Measurements from ENCODE around the gene CHRNG. TPM values are rescaled to one million over a fixed set of nuclear protein-coding genes. Genes with fewer than 3 reads are reported as not detected.

CHRNG gene
- total and polyA plus RNA-seq, 2 donors (not counting 3 experiments of a cell fraction or from before 2014, with no cell fraction given) = not detected

- FAIRE-seq (no peak), DNase-seq (ENCODE audit: low read depth, low spot score) (no peak)
- no peak overlapping the region for H2AFZ ChIP-seq (ENCODE audit: low read depth, low read length)
- H3K27me3 ChIP-seq (ENCODE audit: control insufficient read depth in 2 of 2, insufficient read depth in 2 of 2, low read length in 2 of 2) = peaks cover 35% of the 10 kb centered on the region in 2 experiments
- H3K4me1 ChIP-seq (ENCODE audit: control insufficient read depth, extremely low read depth, insufficient read depth, low read length) = no peaks in the 10 kb centered on the region
- no peaks in the 10 kb centered on the region for H3K9me1 ChIP-seq (replicated peaks; ENCODE audit: control insufficient read depth, extremely low read depth, insufficient read depth, low read length)
- BruUV-seq (replicated peaks) = no TSS peak
- ChIA-PET CTCF (interaction anchor here (1.1 kb wide), 1 partner anchor 602 kb away, joined by 4 read pairs; no protein-coding TSS in a partner anchor), POLR2A (no interaction called here)
- no peak overlapping the region for H3K9ac ChIP-seq (replicated peaks; ENCODE audit: extremely low read depth, insufficient read depth, low read length)
- H3K9me3 ChIP-seq (replicated peaks; ENCODE audit: control insufficient read depth, insufficient read depth, low read length) = no peaks in the 10 kb centered on the region
- no peak overlapping the region for H3K4me3 ChIP-seq (replicated peaks in 1 of 3; ENCODE audit: insufficient read depth in 1 of 3, low read depth in 1 of 3, low read length in 3 of 3)
- H3K36me3 ChIP-seq (ENCODE audit: control insufficient read depth in 2 of 2, extremely low read depth in 1 of 2, insufficient read depth in 2 of 2, low read length in 2 of 2) = no peaks in the 10 kb centered on the region
- no peaks in the 10 kb centered on the region for H3K79me2 ChIP-seq (ENCODE audit: control insufficient read depth, insufficient read depth, low read length)
- intact Hi-C loops (cut with micrococcal nuclease) (no loop called here), dilution Hi-C loops (cut with MboI; ENCODE audit: extremely low pct_ligation_motif_present, low sequenced_read_pairs) (no loop called here)
- no peak overlapping the region for H3K4me2 ChIP-seq (ENCODE audit: insufficient read depth, low read length)
- no peak overlapping the region for H3K27ac ChIP-seq (ENCODE audit: insufficient read depth, low read depth, low read length)
- H4K20me1 ChIP-seq (replicated peaks; ENCODE audit: control insufficient read depth, extremely low read depth, insufficient read depth, low read length) = no peaks in the 10 kb centered on the region
- TF ChIP-seq FOS (IDR thresholded peaks at IDR 0.05; ENCODE audit: borderline replicate concordance, insufficient read depth, low read length) (no peak), EZH2 (IDR thresholded peaks at IDR 0.05; ENCODE audit: borderline replicate concordance, low read depth, low read length, severe bottlenecking) (no peak), GATA2 (IDR thresholded peaks at IDR 0.05; ENCODE audit: insufficient read depth, insufficient read length, low read depth, low read length) (no peak), JUN (IDR thresholded peaks at IDR 0.05; ENCODE audit: borderline replicate concordance, insufficient read depth, insufficient read length, low read depth) (no peak), POLR2A (IDR thresholded peaks at IDR 0.05; ENCODE audit: low read depth, low read length) (no peak), POLR2AphosphoS5 (IDR thresholded peaks at IDR 0.05; ENCODE audit: insufficient read depth, low read depth, low read length) (no peak), MYC (IDR thresholded peaks at IDR 0.05; ENCODE audit: low read depth, low read length) (no peak), CTCF (IDR thresholded peaks at IDR 0.05; ENCODE audit: extremely low read depth in 1 of 2, insufficient read depth in 1 of 2, low read depth in 1 of 2, low read length in 2 of 2) (no peak)
- TF ChIP-seq, protein P1, sequence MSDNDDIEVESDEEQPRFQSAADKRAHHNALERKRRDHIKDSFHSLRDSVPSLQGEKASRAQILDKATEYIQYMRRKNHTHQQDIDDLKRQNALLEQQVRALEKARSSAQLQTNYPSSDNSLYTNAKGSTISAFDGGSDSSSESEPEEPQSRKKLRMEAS (IDR thresholded peaks at IDR 0.05; ENCODE audit: insufficient read depth, insufficient read length) = no peak
Measured at GRCh38 chr2:232502511-232502910, 37.0 kb upstream of the CHRNG start.

All from endothelial cell of umbilical vein (primary cell).